ENCODE results near the gene MAMDC2.

Gene MAMDC2

GRCh38 chr9:70066874-70067273, 23.2 kb downstream of the MAMDC2 start:
- DNase-seq: no peak

GRCh38 chr9:70069704-70070103, 26.1 kb downstream of the MAMDC2 start:
- no peak for DNase-seq

- DNase-seq: no peak
Observed at GRCh38 chr9:70073193-70073592, 29.5 kb downstream of the MAMDC2 start.

- no peak for DNase-seq
Observed at GRCh38 chr9:70073756-70074155, 30.1 kb downstream of the MAMDC2 start.

GRCh38 chr9:70076678-70077077, 33.0 kb downstream of the MAMDC2 start:
- no peak for DNase-seq

GRCh38 chr9:70079417-70080037, 35.9 kb downstream of the MAMDC2 start:
- DNase-seq: peak; percentile 35

GRCh38 chr9:70080481-70081119, 37.0 kb downstream of the MAMDC2 start:
- no peak for DNase-seq

GRCh38 chr9:70081120-70081495, 37.5 kb downstream of the MAMDC2 start:
- peak; percentile 16 for DNase-seq

- no peak for DNase-seq
Observed at GRCh38 chr9:70083429-70083828, 39.8 kb downstream of the MAMDC2 start.

GRCh38 chr9:70085241-70085640, 41.6 kb downstream of the MAMDC2 start:
- DNase-seq: no peak

- no peak for DNase-seq
Observed at GRCh38 chr9:70091103-70091502, 47.5 kb downstream of the MAMDC2 start.

- no peak for DNase-seq
Observed at GRCh38 chr9:70091572-70091971, 47.9 kb downstream of the MAMDC2 start.

GRCh38 chr9:70092190-70092589, 48.5 kb downstream of the MAMDC2 start:
- DNase-seq: no peak

- no peak for DNase-seq
Observed at GRCh38 chr9:70093095-70093494, 49.4 kb downstream of the MAMDC2 start.

- DNase-seq: peak; percentile 18
Observed at GRCh38 chr9:70093944-70094343, 50.3 kb downstream of the MAMDC2 start.

- DNase-seq: no peak
Observed at GRCh38 chr9:70094747-70095146, 51.1 kb downstream of the MAMDC2 start.

- DNase-seq: no peak
Observed at GRCh38 chr9:70097187-70097586, 53.5 kb downstream of the MAMDC2 start.

- no peak for DNase-seq
Observed at GRCh38 chr9:70100362-70100761, 56.7 kb downstream of the MAMDC2 start.

- no peak for DNase-seq
Observed at GRCh38 chr9:70101265-70101664, 57.6 kb downstream of the MAMDC2 start.

GRCh38 chr9:70105147-70105546, 61.5 kb downstream of the MAMDC2 start:
- no peak for DNase-seq

GRCh38 chr9:70106571-70106970, 62.9 kb downstream of the MAMDC2 start:
- DNase-seq: no peak

- DNase-seq: no peak
Observed at GRCh38 chr9:70107558-70107957, 63.9 kb downstream of the MAMDC2 start.

GRCh38 chr9:70108181-70108580, 64.5 kb downstream of the MAMDC2 start:
- no peak for DNase-seq

GRCh38 chr9:70110194-70111041, 66.8 kb downstream of the MAMDC2 start:
- peak; percentile 33 for DNase-seq
